ENCODE measurements around the gene GPLD1. TPM values are rescaled to one million over a fixed set of nuclear protein-coding genes. Genes with fewer than 3 reads are reported as not detected.

The GPLD1 gene
- total and polyA plus RNA-seq, 4 donors = 0.45 to 3.8 (median 1.7) TPM

- Histone ChIP-seq H3K9me3 (ENCODE audit: control insufficient read depth in 4 of 4, insufficient read depth in 3 of 4, low read length in 3 of 4) (no peaks in the 10 kb centered on the region), H3K36me3 (ENCODE audit: control insufficient read depth in 4 of 4, insufficient read depth in 4 of 4, low read length in 4 of 4) (peaks cover 0 to 4% (median 1%) of the 10 kb centered on the region in 4 donors), H3K4me3 (no peak overlapping the region), H3K27ac (ENCODE audit: low read depth in 1 of 2, low read length in 1 of 2) (no peak overlapping the region), H3K9ac (ENCODE audit: insufficient read depth in 1 of 2, low read length in 2 of 2) (no peak overlapping the region), H3K4me1 (ENCODE audit: control insufficient read depth in 5 of 5, insufficient read depth in 5 of 5, low read length in 5 of 5) (peaks cover 0 to 16% (median 0%) of the 10 kb centered on the region in 5 donors), H3K27me3 (ENCODE audit: control insufficient read depth in 3 of 3, insufficient read depth in 3 of 3, low read length in 2 of 3) (no peaks in the 10 kb centered on the region)
- 86 to 95% methylated on average over 11 of the region's 11 CpGs for WGBS, 2 donors
- ATAC-seq (ENCODE audit: insufficient read depth, low FRiP score) = no peak
- no peak for TF ChIP-seq CTCF (IDR thresholded peaks at IDR 0.05; ENCODE audit: control extremely low read depth, extremely low read depth)
- DNase-seq = no peak
Measured at GRCh38 chr6:24497254-24497970, 8.0 kb upstream of the GPLD1 start.

GRCh38 chr6:24494821-24495795 is 5.7 kb upstream of the GPLD1 start, which contains the start of gene ALDH5A1:
Gene ALDH5A1 (plus strand): TSS chr6:24494969. CDS start chr6:24494997, 28 bp downstream.
- H3K27ac ChIP-seq (ENCODE audit: low read depth in 1 of 2, low read length in 1 of 2) = peak within 1 kb of the TSS; percentile 57 to 91
- DNase-seq (peak; percentile 73 to 81 (median 76)), ATAC-seq (ENCODE audit: insufficient read depth, low FRiP score) (peak; percentile 87)
- WGBS, 2 donors = 0 to 1% methylated on average over 76 to 93 of the region's 93 CpGs
- peak; percentile 31 for TF ChIP-seq CTCF (IDR thresholded peaks at IDR 0.05; ENCODE audit: control extremely low read depth, extremely low read depth)
- H3K9ac ChIP-seq (ENCODE audit: insufficient read depth in 1 of 2, low read length in 2 of 2) = peak within 1 kb of the TSS in 1 of 2 donors; percentile 25
- no peaks in the 10 kb centered on the region for H3K9me3 ChIP-seq (ENCODE audit: control insufficient read depth in 4 of 4, insufficient read depth in 3 of 4, low read length in 3 of 4)
- H3K4me3 ChIP-seq = peak within 1 kb of the TSS; percentile 88
- H3K36me3 ChIP-seq (ENCODE audit: control insufficient read depth in 4 of 4, insufficient read depth in 4 of 4, low read length in 4 of 4) = peaks cover 0 to 4% (median 1%) of the 10 kb centered on the region in 4 donors
- no peaks in the 10 kb centered on the region for H3K27me3 ChIP-seq (ENCODE audit: control insufficient read depth in 3 of 3, insufficient read depth in 3 of 3, low read length in 2 of 3)
- peaks cover 0 to 16% (median 0%) of the 10 kb centered on the region in 5 donors for H3K4me1 ChIP-seq (ENCODE audit: control insufficient read depth in 5 of 5, insufficient read depth in 5 of 5, low read length in 5 of 5)

- peak overlapping the region; percentile 57 to 91 for H3K27ac ChIP-seq (ENCODE audit: low read depth in 1 of 2, low read length in 1 of 2)
- no peaks in the 10 kb centered on the region for H3K27me3 ChIP-seq (ENCODE audit: control insufficient read depth in 3 of 3, insufficient read depth in 3 of 3, low read length in 2 of 3)
- ATAC-seq (ENCODE audit: insufficient read depth, low FRiP score) = no peak
- WGBS, 2 donors = 14 to 16% methylated on average over 35 to 36 of the region's 36 CpGs
- no peak overlapping the region for H3K9ac ChIP-seq (ENCODE audit: insufficient read depth in 1 of 2, low read length in 2 of 2)
- peaks cover 0 to 4% (median 1%) of the 10 kb centered on the region in 4 donors for H3K36me3 ChIP-seq (ENCODE audit: control insufficient read depth in 4 of 4, insufficient read depth in 4 of 4, low read length in 4 of 4)
- TF ChIP-seq CTCF (IDR thresholded peaks at IDR 0.05; ENCODE audit: control extremely low read depth, extremely low read depth) = no peak
- peaks cover 0 to 16% (median 0%) of the 10 kb centered on the region in 5 donors for H3K4me1 ChIP-seq (ENCODE audit: control insufficient read depth in 5 of 5, insufficient read depth in 5 of 5, low read length in 5 of 5)
- H3K9me3 ChIP-seq (ENCODE audit: control insufficient read depth in 4 of 4, insufficient read depth in 3 of 4, low read length in 3 of 4) = no peaks in the 10 kb centered on the region
- peak overlapping the region; percentile 88 for H3K4me3 ChIP-seq
- DNase-seq = no peak
Measured at GRCh38 chr6:24493945-24494820, 4.8 kb upstream of the GPLD1 start.

Data from lung (tissue), 12 donors.